Left lung (tissue), 10 donors: ENCODE measurements around the gene HSD17B1. TPM values are rescaled to one million over a fixed set of nuclear protein-coding genes. Genes with fewer than 3 reads are reported as not detected.
A peak's percentile ranks its signal among the peaks of the same experiment; 100 is the strongest.

Experiments used
- ATAC-seq: fragments of 200-7000 bp; cut with Tn5 transposase; one replicate; pipeline ENCODE4 v1.9.1; 2020; ENCODE audit warnings: moderate library complexity
- DNase-seq, 4 donors: peaks; one replicate each; pipeline ENCODE4 v3.0.0-alpha.2; 2013 to 2020
- H3K27ac ChIP-seq, 2 donors: fragments of 200-600 bp; sonication (generic) in 1 of 2; one replicate each; pipeline versions ENCODE4 v1.5.0 to v1.8.0; 2020 to 2021
- H3K27me3 ChIP-seq, 2 donors: fragments of 200-600 bp; sonication (generic) in 1 of 2; one replicate each; pipeline versions ENCODE4 v1.5.0 to v1.8.0; 2020 to 2021
- H3K36me3 ChIP-seq, 2 donors: fragments of 200-600 bp; sonication (generic) in 1 of 2; one replicate each; pipeline versions ENCODE4 v1.5.0 to v1.8.0; 2020 to 2021
- H3K4me1 ChIP-seq, 2 donors: fragments of 200-600 bp; one replicate each; pipeline ENCODE4 v1.8.0; 2021
- H3K4me3 ChIP-seq, 2 donors: fragments of 200-600 bp; sonication (generic) in 1 of 2; one replicate each; pipeline versions ENCODE4 v1.5.0 to v1.8.0; 2020 to 2021; ENCODE audit warnings: mild to moderate bottlenecking in 1 of 2
- H3K9me3 ChIP-seq, 2 donors: fragments of 200-600 bp; sonication (generic) in 1 of 2; one replicate each; pipeline versions ENCODE4 v1.5.0 to v1.8.0; 2020 to 2021
- CTCF ChIP-seq, 2 donors: fragments of 200-600 bp; sonication (generic) in 1 of 2; IDR thresholded peaks; one replicate each; pipeline versions ENCODE4 v1.5.0 to v1.8.0; 2021; ENCODE audit warnings: antibody characterized with exemption in 2 of 2
- intact Hi-C, 2 donors: fragments of 100-400 bp; cut with DNase I; formaldehyde crosslinking; loops; one replicate each; pipeline versions ENCODE4 v1.11.2 to v1.14.2; 2022
- microRNA-seq, 2 donors: library from miRNA; unstranded; fragments of <30 nt; microRNA quantifications; one replicate each; pipeline ENCODE4, GENCODE V29; 2019
- polyA plus RNA-seq, 6 donors: library from polyadenylated mRNA; unstranded; fragments of 120-200 nt; gene quantifications; one replicate each; pipeline ENCODE4 v1.2.1, GENCODE V29; 2013; ENCODE audit not compliant: insufficient read length in 6 of 6
- total RNA-seq, 2 donors: library from RNA; stranded (reverse); fragmentation: NEBNext Ultra II Directional; extraction: Animal tissue kit (Norgen Biotek cat#: 25700); gene quantifications; one replicate each; pipeline ENCODE4 v1.2.1, GENCODE V29; 2021
- donor health status: DM: no; HTN: yes; CAD: no.
- donor health status: DM: no; HTN: no; CAD: no.

HSD17B1 gene
- total and polyA plus RNA-seq, 8 donors, result 1.2 to 5.8 (median 4.2) TPM

- TF ChIP-seq CTCF (IDR thresholded peaks at IDR 0.05), result no peak
- no peak for DNase-seq
- Histone ChIP-seq H3K9me3 (no peaks in the 10 kb centered on the region), H3K27me3 (no peaks in the 10 kb centered on the region), H3K4me1 (peaks cover 1 to 3% of the 10 kb centered on the region in 2 donors), H3K36me3 (peaks cover 0 to 78% of the 10 kb centered on the region in 2 donors), H3K4me3 (no peak overlapping the region), H3K27ac (no peak overlapping the region)
- no peak for ATAC-seq
- intact Hi-C loops, result no loop called here
Measured at GRCh38 chr17:42590886-42591285, 38.2 kb downstream of the HSD17B1 start.

GRCh38 chr17:42591411-42591810, 38.7 kb downstream of the HSD17B1 start:
- no peak overlapping the region for H3K4me3 ChIP-seq
- no peaks in the 10 kb centered on the region for H3K9me3 ChIP-seq
- no peak overlapping the region for H3K27ac ChIP-seq
- peaks cover 0 to 77% of the 10 kb centered on the region in 2 donors for H3K36me3 ChIP-seq
- no peak for DNase-seq
- TF ChIP-seq CTCF (IDR thresholded peaks at IDR 0.05), result no peak
- intact Hi-C loops, result no loop called here
- H3K4me1 ChIP-seq, result no peaks in the 10 kb centered on the region
- no peak for ATAC-seq
- no peaks in the 10 kb centered on the region for H3K27me3 ChIP-seq

GRCh38 chr17:42596386-42596785, 43.7 kb downstream of the HSD17B1 start:
- TF ChIP-seq CTCF (IDR thresholded peaks at IDR 0.05), result no peak
- no peak overlapping the region for H3K27ac ChIP-seq
- DNase-seq (no peak), ATAC-seq (no peak)
- H3K4me1 ChIP-seq, result peaks cover 0 to 9% of the 10 kb centered on the region in 2 donors
- H3K9me3 ChIP-seq, result no peaks in the 10 kb centered on the region
- no peaks in the 10 kb centered on the region for H3K27me3 ChIP-seq
- peaks cover 0 to 32% of the 10 kb centered on the region in 2 donors for H3K36me3 ChIP-seq
- intact Hi-C loops, result no loop called here
- no peak overlapping the region for H3K4me3 ChIP-seq

GRCh38 chr17:42598905-42599304, 46.2 kb downstream of the HSD17B1 start:
- H3K9me3 ChIP-seq, result no peaks in the 10 kb centered on the region
- ATAC-seq, result peak; percentile 93
- no peak overlapping the region for H3K27ac ChIP-seq
- H3K36me3 ChIP-seq, result peaks cover 0 to 23% of the 10 kb centered on the region in 2 donors
- H3K27me3 ChIP-seq, result no peaks in the 10 kb centered on the region
- TF ChIP-seq CTCF (IDR thresholded peaks at IDR 0.05), result no peak
- H3K4me1 ChIP-seq, result peaks cover 0 to 9% of the 10 kb centered on the region in 2 donors
- H3K4me3 ChIP-seq, result no peak overlapping the region
- intact Hi-C loops, result no loop called here
- no peak for DNase-seq

GRCh38 chr17:42603318-42603717, 50.6 kb downstream of the HSD17B1 start:
- intact Hi-C loops, result no loop called here
- Histone ChIP-seq H3K4me1 (peaks cover 11 to 44% of the 10 kb centered on the region in 2 donors), H3K9me3 (no peaks in the 10 kb centered on the region), H3K36me3 (peaks cover 0 to 5% of the 10 kb centered on the region in 2 donors), H3K27me3 (no peaks in the 10 kb centered on the region), H3K4me3 (no peak overlapping the region), H3K27ac (no peak overlapping the region)
- DNase-seq, result no peak
- no peak for TF ChIP-seq CTCF (IDR thresholded peaks at IDR 0.05)
- no peak for ATAC-seq

Small RNA genes within 50 kb of the gene (microRNA-seq; reads per million reads assigned to microRNA genes)
- 9.2 to 9.4 reads per million in 2 donors for gene MIR5010

Other genes with a start within 250 kb of the HSD17B1 start
- gene STAT3, start 164.5 kb upstream of the HSD17B1 start, total RNA-seq, result 100 to 1,000 TPM; 229 to 271 TPM
- gene STAT3, start 164.5 kb upstream of the HSD17B1 start, polyA plus RNA-seq, result 10 to 100 TPM; 75.0 to 95.4 (median 78.5) TPM
- gene CAVIN1, start 129.7 kb upstream of the HSD17B1 start, total RNA-seq, result 100 to 1,000 TPM; 285 to 320 TPM
- 100 to 1,000 TPM; 163 to 224 (median 191) TPM for gene CAVIN1, start 129.7 kb upstream of the HSD17B1 start, polyA plus RNA-seq
- 100 to 1,000 TPM in 1 of 2 donors, 10 to 100 TPM in 1; 95.9 to 103 TPM for gene ATP6V0A1, start 94.0 kb upstream of the HSD17B1 start, total RNA-seq
- 10 to 100 TPM; 46.1 to 59.7 (median 56.1) TPM for gene ATP6V0A1, start 94.0 kb upstream of the HSD17B1 start, polyA plus RNA-seq
- 10 to 100 TPM; 41.5 to 56.2 TPM for gene NAGLU, start 16.7 kb upstream of the HSD17B1 start, total RNA-seq
- gene NAGLU, start 16.7 kb upstream of the HSD17B1 start, polyA plus RNA-seq, result 10 to 100 TPM; 10.3 to 19.2 (median 12.8) TPM
- gene COASY, start 9.2 kb downstream of the HSD17B1 start, total RNA-seq, result 100 to 1,000 TPM in 1 of 2 donors, 10 to 100 TPM in 1; 66.5 to 116 TPM
- gene COASY, start 9.2 kb downstream of the HSD17B1 start, polyA plus RNA-seq, result 10 to 100 TPM; 41.1 to 43.9 (median 42.6) TPM
- gene MLX, start 14.2 kb downstream of the HSD17B1 start, total RNA-seq, result 10 to 100 TPM; 56.3 to 73.7 TPM
- 10 to 100 TPM; 34.4 to 46.3 (median 40.5) TPM for gene MLX, start 14.2 kb downstream of the HSD17B1 start, polyA plus RNA-seq
- gene PSMC3IP, start 24.8 kb downstream of the HSD17B1 start, total RNA-seq, result 1 to 10 TPM; 6.5 to 7.7 TPM
- 10 to 100 TPM; 15.9 to 21.4 (median 19.3) TPM for gene PSMC3IP, start 24.8 kb downstream of the HSD17B1 start, polyA plus RNA-seq
- gene RETREG3, start 56.5 kb downstream of the HSD17B1 start, total RNA-seq, result 10 to 100 TPM; 59.9 to 75.5 TPM
- gene RETREG3, start 56.5 kb downstream of the HSD17B1 start, polyA plus RNA-seq, result 10 to 100 TPM; 50.6 to 67.2 (median 59.9) TPM
- gene TUBG1, start 56.8 kb downstream of the HSD17B1 start, total RNA-seq, result 10 to 100 TPM; 42.6 to 63.2 TPM
- 10 to 100 TPM; 31.5 to 42.4 (median 37.2) TPM for gene TUBG1, start 56.8 kb downstream of the HSD17B1 start, polyA plus RNA-seq
- gene TUBG2, start 106.4 kb downstream of the HSD17B1 start, total RNA-seq, result 10 to 100 TPM; 13.1 to 19.5 TPM
- gene TUBG2, start 106.4 kb downstream of the HSD17B1 start, polyA plus RNA-seq, result 10 to 100 TPM; 25.3 to 40.2 (median 32.5) TPM
- 10 to 100 TPM; 22.5 to 34.2 TPM for gene PLEKHH3, start 124.1 kb downstream of the HSD17B1 start, total RNA-seq
- gene PLEKHH3, start 124.1 kb downstream of the HSD17B1 start, polyA plus RNA-seq, result 10 to 100 TPM; 28.2 to 55.5 (median 36.3) TPM
- 1 to 10 TPM in 1 of 2 donors, under 1 TPM in 1; 0.55 to 1.2 TPM for gene CCR10, start 128.9 kb downstream of the HSD17B1 start, total RNA-seq
- gene CCR10, start 128.9 kb downstream of the HSD17B1 start, polyA plus RNA-seq, result 1 to 10 TPM; 1.1 to 2.0 (median 1.6) TPM
- 10 to 100 TPM; 11.7 to 15.1 TPM for gene CNTNAP1, start 129.6 kb downstream of the HSD17B1 start, total RNA-seq
- gene CNTNAP1, start 129.6 kb downstream of the HSD17B1 start, polyA plus RNA-seq, result 10 to 100 TPM in 3 of 6 donors, 1 to 10 TPM in 3; 7.3 to 15.6 (median 10.3) TPM
- 10 to 100 TPM; 31.5 to 43.2 TPM for gene EZH1, start 192.1 kb downstream of the HSD17B1 start, total RNA-seq
- gene EZH1, start 192.1 kb downstream of the HSD17B1 start, polyA plus RNA-seq, result 10 to 100 TPM; 32.4 to 45.9 (median 36.8) TPM
- 10 to 100 TPM; 76.1 to 95.4 TPM for gene RAMP2, start 208.3 kb downstream of the HSD17B1 start, total RNA-seq
- gene RAMP2, start 208.3 kb downstream of the HSD17B1 start, polyA plus RNA-seq, result 100 to 1,000 TPM; 153 to 213 (median 182) TPM
- 10 to 100 TPM; 54.8 to 55.3 TPM for gene VPS25, start 220.5 kb downstream of the HSD17B1 start, total RNA-seq
- 10 to 100 TPM; 62.1 to 72.7 (median 69.0) TPM for gene VPS25, start 220.5 kb downstream of the HSD17B1 start, polyA plus RNA-seq
- gene WNK4, start 227.7 kb downstream of the HSD17B1 start, total RNA-seq, result under 1 TPM in 1 of 2 donors, not detected in 1; 0.21 TPM
- 1 to 10 TPM in 5 of 6 donors, under 1 TPM in 1; 0.60 to 2.5 (median 1.9) TPM for gene WNK4, start 227.7 kb downstream of the HSD17B1 start, polyA plus RNA-seq
- gene COA3, start 245.8 kb downstream of the HSD17B1 start, total RNA-seq, result 10 to 100 TPM; 59.1 to 83.1 TPM
- gene COA3, start 245.8 kb downstream of the HSD17B1 start, polyA plus RNA-seq, result 10 to 100 TPM; 87.2 to 96.2 (median 91.4) TPM
- 1 to 10 TPM in 1 of 2 donors, not detected in 1; 1.5 TPM for gene CNTD1, start 245.9 kb downstream of the HSD17B1 start, total RNA-seq
- 1 to 10 TPM; 1.8 to 3.4 (median 2.6) TPM for gene CNTD1, start 245.9 kb downstream of the HSD17B1 start, polyA plus RNA-seq